Choroid plexus epithelial cell (primary cell): ENCODE results near the gene TMEM151B.
A peak's percentile ranks its signal among the peaks of the same experiment; 100 is the strongest.
"Not testable (repeated sequence)": the region's sequence is repeated elsewhere in the genome, so short reads cannot be mapped to it uniquely, and the experiment has no call there.

Source experiments
- DNase-seq: peaks from one replicate; pipeline ENCODE4 v3.0.0-alpha.2; 2010; ENCODE audit warnings: low read depth
- H3K4me3 ChIP-seq: 2 replicates; pipeline ENCODE4 v1.5.1; 2011; ENCODE audit warnings: low read depth, mild to moderate bottlenecking, control low read depth, low read length, moderate library complexity
- CTCF ChIP-seq: conservative IDR thresholded peaks from 2 replicates; pipeline ENCODE4 v1.5.1; 2011; ENCODE audit warnings: low read depth, mild to moderate bottlenecking, control low read depth, inconsistent platforms, low read length, moderate library complexity

The TMEM151B gene

GRCh38 chr6:44309631-44310030 is 39.4 kb downstream of the TMEM151B start:
- no peak for TF ChIP-seq CTCF
- DNase-seq = no peak
- H3K4me3 ChIP-seq = no peak overlapping the region

- no peak for DNase-seq
- no peak for TF ChIP-seq CTCF
- no peak overlapping the region for H3K4me3 ChIP-seq
These were observed 40.0 kb downstream of the TMEM151B start for GRCh38 chr6:44310241-44310640.

- H3K4me3 ChIP-seq = no peak overlapping the region
- DNase-seq = no peak
- TF ChIP-seq CTCF = no peak
These were observed 41.1 kb downstream of the TMEM151B start for GRCh38 chr6:44311304-44311703.

GRCh38 chr6:44311767-44312166 is 41.5 kb downstream of the TMEM151B start:
- TF ChIP-seq CTCF = no peak
- no peak overlapping the region for H3K4me3 ChIP-seq
- no peak for DNase-seq

- TF ChIP-seq CTCF = peak; percentile 98
- DNase-seq = peak; percentile 86
- peak within 1 kb of the TSS; percentile 79 for H3K4me3 ChIP-seq
These were observed 42.9 kb downstream of the TMEM151B start, which contains the start of gene AARS2 for GRCh38 chr6:44312901-44313788. Gene AARS2 (minus strand): TSS chr6:44313347. CDS start chr6:44313323, 24 bp downstream.

GRCh38 chr6:44314657-44315056 is 44.4 kb downstream of the TMEM151B start:
- DNase-seq, H3K4me3 ChIP-seq: not testable (repeated sequence)

- TF ChIP-seq CTCF = no peak
- no peak overlapping the region for H3K4me3 ChIP-seq
- DNase-seq = no peak
These were observed 45.3 kb downstream of the TMEM151B start for GRCh38 chr6:44315516-44315915.
